Measurements from ENCODE around the gene CKAP5. TPM values are rescaled to one million over a fixed set of nuclear protein-coding genes. Genes with fewer than 3 reads are reported as not detected.

CKAP5 gene
- total RNA-seq, 1 donor, result 99.3 TPM

DNA sequence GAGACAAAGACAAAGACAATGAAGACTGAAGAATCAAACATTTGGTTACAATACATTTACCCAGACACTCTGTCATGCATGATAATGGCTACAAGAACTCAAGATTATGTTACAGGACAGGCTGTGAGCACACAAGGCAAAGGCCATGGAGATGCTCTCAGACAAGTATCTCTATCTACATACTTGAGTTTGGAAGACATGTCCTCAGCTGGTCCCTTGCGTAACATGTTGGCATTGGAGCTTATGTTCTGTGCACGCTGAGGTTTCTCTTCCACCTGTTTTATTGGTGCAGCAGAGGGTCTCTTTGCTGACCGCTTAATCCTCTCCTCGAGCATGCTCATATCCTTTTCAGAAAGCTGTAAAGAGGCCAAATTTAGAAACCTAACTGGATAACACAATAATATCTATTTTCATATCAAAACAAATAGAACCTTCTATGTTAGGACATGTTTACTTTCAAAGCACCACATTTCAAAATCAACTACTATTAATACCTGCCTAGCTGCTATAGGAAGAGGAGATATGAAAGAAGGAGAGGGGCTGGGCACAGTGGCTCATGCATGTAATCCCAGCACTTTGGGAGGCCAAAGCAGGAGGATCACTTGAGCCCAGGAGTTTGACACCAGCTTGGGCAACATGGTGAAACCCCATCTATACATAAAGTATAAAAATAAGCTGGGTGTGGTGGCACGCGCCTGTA, 85.5 kb downstream of the CKAP5 start:
- DNase-seq (ENCODE audit: low read depth), result peak; percentile 4
- H3K4me3 ChIP-seq (ENCODE audit: low read depth, low read length), result no peak overlapping the region
- TF ChIP-seq, protein P1, sequence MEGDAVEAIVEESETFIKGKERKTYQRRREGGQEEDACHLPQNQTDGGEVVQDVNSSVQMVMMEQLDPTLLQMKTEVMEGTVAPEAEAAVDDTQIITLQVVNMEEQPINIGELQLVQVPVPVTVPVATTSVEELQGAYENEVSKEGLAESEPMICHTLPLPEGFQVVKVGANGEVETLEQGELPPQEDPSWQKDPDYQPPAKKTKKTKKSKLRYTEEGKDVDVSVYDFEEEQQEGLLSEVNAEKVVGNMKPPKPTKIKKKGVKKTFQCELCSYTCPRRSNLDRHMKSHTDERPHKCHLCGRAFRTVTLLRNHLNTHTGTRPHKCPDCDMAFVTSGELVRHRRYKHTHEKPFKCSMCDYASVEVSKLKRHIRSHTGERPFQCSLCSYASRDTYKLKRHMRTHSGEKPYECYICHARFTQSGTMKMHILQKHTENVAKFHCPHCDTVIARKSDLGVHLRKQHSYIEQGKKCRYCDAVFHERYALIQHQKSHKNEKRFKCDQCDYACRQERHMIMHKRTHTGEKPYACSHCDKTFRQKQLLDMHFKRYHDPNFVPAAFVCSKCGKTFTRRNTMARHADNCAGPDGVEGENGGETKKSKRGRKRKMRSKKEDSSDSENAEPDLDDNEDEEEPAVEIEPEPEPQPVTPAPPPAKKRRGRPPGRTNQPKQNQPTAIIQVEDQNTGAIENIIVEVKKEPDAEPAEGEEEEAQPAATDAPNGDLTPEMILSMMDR (IDR thresholded peaks at IDR 0.05; ENCODE audit: insufficient read depth, low read depth, low read length), result no peak

DNA sequence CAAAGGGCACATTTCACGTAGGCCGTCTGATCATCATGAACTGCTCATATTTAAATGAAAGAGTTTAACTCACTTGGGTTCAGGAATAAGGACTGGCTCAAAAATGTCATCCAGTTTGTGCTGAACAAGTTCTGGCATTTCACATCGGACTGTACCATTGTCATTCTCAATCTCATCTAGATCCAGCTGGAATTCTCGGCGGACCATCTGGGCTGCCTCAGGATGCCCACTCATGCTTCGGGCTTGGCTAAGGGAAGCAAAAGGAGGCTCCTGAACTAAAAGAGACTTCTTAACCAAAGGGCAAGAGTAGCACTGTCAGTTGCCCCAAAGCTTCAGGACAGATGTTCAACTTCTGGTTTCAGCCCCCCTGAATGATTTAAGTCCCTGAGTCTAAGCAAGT, 86.9 kb downstream of the CKAP5 start:
- H3K4me3 ChIP-seq (ENCODE audit: low read depth, low read length), result no peak overlapping the region
- TF ChIP-seq, protein P1 (IDR thresholded peaks at IDR 0.05; ENCODE audit: insufficient read depth, low read depth, low read length), result no peak
- DNase-seq (ENCODE audit: low read depth), result no peak

DNA sequence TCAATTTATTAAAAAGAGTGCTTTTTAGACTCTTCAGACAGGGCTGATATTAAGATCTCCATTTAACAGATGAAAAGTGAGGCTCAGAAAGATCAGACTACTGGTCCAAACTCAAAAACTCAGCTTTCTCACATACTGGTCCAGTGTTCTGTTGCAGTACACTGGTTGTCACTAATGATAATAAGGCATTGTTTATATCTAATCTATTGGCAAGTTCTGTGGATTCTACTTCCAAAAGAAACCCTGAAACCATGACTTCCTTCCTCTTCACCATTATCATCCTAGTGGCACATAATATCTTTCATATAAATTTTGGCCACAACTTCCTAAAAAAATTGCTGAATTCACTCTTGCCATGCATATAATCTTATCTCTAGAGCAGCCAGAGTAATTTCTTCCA, 90.1 kb downstream of the CKAP5 start:
- H3K4me3 ChIP-seq (ENCODE audit: low read depth, low read length), result no peak overlapping the region
- TF ChIP-seq, protein P1 (IDR thresholded peaks at IDR 0.05; ENCODE audit: insufficient read depth, low read depth, low read length), result no peak
- no peak for DNase-seq (ENCODE audit: low read depth)

DNA sequence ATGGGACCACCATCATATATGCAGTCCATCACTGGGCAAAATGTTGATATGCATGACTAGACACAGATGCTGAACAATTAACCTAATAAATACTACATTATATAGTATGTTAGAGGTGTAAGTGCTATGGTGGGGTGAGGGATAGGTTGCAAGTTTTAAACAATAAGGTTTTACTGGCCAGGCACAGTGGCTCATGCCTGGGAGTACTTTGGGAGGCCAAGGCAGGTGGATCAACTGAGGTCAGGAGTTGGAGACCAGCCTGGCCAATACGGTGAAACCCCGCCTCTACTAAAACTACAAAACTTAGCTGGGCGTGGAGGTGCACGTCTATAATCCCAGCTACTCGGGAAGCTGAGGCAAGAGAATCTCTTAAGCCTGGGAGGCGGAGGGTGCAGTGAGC, 98.9 kb downstream of the CKAP5 start:
- no peak overlapping the region for H3K4me3 ChIP-seq (ENCODE audit: low read depth, low read length)
- TF ChIP-seq, protein P1 (IDR thresholded peaks at IDR 0.05; ENCODE audit: insufficient read depth, low read depth, low read length), result no peak
- no peak for DNase-seq (ENCODE audit: low read depth)

DNA sequence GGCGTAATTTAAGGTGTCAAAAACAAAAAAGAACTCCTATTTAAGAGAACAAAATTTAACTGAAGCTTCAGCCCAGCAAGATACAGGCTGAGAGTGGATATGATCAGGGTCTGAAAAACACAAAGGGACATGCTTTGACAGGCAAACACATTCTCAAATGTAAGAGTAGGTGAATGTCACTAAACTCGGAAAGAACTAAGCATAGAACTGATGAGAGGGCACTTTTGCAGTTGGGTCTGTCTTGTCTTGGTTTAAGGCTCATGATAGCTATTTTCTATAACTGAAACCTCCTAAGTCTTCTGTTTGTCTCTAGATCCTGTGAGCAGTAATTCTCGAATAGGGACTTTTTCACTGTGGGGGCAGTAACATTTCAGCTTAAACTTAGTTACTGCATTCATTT, 100.1 kb downstream of the CKAP5 start:
- no peak for DNase-seq (ENCODE audit: low read depth)
- no peak overlapping the region for H3K4me3 ChIP-seq (ENCODE audit: low read depth, low read length)

DNA sequence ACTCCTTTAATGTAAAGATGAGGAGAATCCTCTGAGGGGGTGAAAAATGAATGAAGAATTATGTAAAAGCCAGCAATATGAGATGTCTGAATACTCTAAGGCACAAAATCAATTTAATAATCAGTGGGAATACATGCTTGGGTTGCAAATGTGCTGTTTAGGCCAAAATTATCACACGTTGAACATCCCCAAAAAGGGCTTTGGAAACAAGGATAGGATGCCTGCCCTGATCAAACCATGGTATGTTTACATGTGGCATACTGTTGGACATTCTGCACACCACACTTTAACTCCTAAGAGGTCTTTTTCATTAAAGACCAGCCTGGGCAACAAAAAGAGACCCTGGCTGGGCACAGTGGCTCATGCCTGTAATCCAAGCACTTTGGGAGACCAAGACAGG, 100.8 kb downstream of the CKAP5 start:
- TF ChIP-seq, protein P1 (IDR thresholded peaks at IDR 0.05; ENCODE audit: insufficient read depth, low read depth, low read length), result no peak
- H3K4me3 ChIP-seq (ENCODE audit: low read depth, low read length), result no peak overlapping the region
- DNase-seq (ENCODE audit: low read depth), result no peak

More for the DNA sequence above, 100.1 kb downstream of the CKAP5 start:
- TF ChIP-seq, protein P1 (IDR thresholded peaks at IDR 0.05; ENCODE audit: insufficient read depth, low read depth, low read length), result no peak

Data from fibroblast of villous mesenchyme (primary cell).